CMK (cell line): Measurements from ENCODE around the gene CMTM2.

Experiments used
- DNase-seq: peaks from one replicate; pipeline ENCODE4 v3.0.0-alpha.2; 2010; ENCODE audit warnings: low read depth

The CMTM2 gene, protein sequence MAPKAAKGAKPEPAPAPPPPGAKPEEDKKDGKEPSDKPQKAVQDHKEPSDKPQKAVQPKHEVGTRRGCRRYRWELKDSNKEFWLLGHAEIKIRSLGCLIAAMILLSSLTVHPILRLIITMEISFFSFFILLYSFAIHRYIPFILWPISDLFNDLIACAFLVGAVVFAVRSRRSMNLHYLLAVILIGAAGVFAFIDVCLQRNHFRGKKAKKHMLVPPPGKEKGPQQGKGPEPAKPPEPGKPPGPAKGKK

DNA sequence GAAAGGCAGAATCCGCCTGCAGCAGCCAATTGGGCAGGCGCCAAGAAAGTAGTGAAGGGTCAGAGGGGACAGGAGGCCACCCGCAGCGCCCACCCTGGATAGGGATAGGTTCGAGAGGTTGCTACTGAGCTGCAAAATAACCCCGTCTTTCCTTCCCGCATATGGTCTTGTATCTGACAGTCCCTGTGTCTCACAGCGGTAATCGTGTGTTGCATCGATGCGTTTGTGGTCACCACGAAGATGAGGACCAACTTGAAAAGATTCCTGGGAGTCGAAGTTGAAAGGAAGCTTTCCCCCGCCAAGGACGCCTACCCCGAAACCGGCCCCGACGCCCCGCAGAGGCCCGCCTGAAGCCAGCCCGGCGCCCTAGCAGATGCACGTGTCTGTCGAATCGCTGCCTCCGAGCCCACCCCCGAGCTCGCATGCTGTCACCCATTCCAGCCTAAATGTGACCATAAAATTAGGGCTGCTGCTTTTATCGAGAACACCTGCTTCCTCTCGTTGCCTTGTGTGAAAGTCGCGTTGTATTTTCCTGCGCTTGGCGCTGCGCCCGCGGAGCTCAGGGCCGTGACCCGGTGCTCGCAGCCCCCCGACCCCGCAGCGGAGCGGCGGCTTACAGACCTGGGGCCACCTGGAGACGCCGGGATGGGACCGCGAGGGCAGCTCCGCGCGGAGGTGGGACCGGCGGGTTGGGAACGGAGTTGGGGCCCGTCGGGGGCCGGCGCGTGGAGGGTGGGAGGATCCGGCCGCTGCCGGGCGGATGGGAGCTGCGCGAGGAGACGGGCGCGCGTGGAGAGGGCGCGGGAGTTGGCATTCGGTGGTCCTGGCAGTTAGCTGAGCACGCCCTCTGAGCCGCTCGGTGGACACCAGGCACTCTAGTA lies at the start of gene CMTM2:
CMTM2 (plus strand) TSS at position 813 of the 881 bp plus-strand sequence. CDS start 145 bp downstream, outside the sequence.
- DNase-seq, result no peak

GRCh38 chr16:66529475-66529874 lies 49.8 kb upstream of the CMTM2 start:
- no peak for DNase-seq

GRCh38 chr16:66534376-66534799 lies 44.9 kb upstream of the CMTM2 start:
- DNase-seq, result no peak

- DNase-seq, result no peak
Observed at GRCh38 chr16:66536525-66536924, 42.7 kb upstream of the CMTM2 start.

GRCh38 chr16:66537236-66537635 lies 42.0 kb upstream of the CMTM2 start:
- no peak for DNase-seq

DNA sequence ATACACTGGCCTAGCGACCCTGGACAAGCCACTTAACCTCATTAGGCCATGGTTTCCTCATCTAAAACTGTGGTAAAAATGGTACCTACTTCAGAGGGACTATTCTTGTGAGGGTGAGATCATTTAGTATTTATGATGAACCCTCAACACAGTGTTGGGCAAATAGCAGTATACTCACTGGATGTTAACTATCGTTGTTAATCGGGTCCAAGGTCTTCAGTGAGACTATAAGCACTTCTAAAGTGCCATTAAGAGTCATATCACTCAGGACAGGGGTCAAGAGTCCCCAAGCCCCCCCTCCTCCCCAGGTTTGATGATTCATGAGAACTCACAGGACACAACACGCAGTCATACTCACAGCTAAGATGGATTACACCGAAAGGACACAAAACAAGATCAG lies 40.4 kb upstream of the CMTM2 start:
- DNase-seq, result no peak

DNA sequence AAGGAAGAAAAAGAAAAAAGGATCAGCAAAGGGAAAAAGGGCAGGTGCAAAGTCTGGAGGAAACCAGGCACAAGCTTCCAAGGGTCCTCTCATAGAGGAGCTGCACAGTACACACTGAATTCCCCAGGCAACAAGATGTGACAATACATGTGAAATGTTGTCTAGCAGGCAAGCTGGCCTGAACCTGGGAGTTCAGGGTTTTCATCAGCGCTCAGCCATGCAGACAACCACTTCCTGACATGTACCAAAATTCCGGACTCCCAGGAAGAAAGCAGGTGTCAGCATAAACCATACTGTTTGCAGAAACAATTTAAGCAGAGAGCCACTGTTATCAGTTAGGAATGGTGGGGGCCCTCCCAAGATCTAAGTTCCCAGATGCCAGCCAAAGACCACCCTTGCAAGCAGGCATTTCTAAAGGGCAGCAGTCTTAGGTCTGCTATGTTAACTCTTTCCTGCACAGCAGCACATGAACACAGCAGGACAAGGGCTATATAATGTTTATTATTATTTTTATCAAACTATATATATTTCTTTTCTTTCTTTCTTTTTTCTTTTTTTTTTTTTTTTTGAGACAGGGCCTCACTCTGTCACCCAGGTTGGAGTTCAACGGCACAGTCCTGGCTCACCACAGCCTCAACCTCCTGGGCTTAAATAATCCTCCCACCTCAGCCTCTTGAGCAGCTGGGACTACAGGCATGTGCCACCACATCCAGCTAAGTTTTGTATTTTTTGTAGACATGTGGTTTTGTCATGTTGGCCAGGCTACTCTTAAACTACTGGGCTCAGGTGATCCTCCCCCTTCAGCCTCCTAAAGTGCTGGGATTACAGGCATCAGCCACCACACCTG lies 39.4 kb upstream of the CMTM2 start:
- no peak for DNase-seq

- DNase-seq, result no peak
Observed at GRCh38 chr16:66541388-66542355, 37.6 kb upstream of the CMTM2 start.

GRCh38 chr16:66542396-66542795 lies 36.9 kb upstream of the CMTM2 start:
- no peak for DNase-seq

DNA sequence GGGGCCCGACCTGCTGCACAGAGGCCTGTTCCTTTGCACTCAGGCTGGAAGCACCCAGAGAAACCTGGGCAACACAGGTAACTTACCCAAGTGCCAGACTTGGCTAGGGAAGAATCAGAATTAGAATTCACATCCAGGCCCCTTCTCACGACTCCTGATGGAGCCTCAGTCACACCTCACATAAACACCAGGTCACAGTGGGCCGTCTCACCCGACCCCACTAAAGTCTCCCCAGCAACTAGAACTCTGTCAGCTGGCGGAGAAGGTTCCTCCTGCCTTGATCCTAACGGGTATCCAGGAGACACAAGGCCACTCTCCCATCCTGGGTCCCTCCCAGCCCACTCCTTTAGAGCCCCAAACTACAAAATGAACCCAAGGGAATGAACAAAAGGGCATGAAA lies 35.7 kb upstream of the CMTM2 start:
- no peak for DNase-seq

DNA sequence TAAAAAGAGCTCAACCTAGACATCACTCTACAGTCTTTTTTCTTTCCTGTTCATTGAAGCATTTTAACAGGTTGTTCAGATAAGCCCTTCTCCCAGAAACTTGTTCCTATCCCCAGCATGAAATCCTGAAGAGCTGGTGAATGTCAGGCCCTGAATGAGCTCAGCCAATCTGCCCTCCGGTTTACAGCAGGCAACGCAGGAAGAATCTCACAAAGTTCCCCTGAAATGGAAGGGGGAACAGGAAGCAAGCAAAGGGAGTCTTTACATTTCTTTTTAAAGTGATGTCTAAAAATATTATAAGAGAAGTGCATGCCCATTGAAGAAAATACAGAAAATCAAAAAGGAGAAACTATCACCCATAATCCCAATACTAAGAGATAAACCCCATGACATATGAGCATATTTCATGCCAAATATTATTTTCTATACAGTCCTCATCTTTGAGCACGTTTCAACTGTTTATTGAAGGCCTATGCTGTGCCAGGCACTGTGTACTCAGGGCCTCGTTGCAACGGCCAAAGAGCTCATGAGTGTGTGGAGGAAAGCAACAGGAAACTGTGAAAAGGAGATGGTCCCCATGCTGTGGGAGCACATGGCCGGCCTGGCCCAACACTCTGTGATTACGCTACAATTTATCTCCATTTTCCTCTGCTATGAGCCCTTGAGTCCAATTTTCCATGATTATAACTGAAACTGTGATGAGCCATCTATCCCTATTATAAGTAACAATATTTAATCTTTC lies 35.1 kb upstream of the CMTM2 start:
- DNase-seq, result no peak

GRCh38 chr16:66547101-66547989 lies 31.9 kb upstream of the CMTM2 start:
- no peak for DNase-seq

DNA sequence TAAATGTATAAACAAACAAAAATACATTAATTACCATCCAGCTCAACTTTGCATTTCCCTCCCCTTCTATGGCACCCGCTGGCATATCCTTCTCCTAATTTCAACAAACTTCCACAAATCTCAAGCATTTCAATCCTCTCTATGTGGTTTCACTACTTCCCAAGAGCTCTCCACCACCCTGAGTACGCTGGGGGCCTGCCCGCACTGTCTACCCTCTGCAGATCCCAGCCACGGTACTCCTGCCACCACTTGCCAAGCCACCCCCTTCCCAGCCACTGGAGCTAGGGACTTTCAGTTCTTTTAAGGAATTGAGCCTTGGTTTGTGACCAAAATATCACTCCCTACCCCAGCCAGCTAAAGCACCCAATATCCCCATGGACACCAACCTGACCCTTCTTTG lies 31.2 kb upstream of the CMTM2 start:
- DNase-seq, result no peak

DNA sequence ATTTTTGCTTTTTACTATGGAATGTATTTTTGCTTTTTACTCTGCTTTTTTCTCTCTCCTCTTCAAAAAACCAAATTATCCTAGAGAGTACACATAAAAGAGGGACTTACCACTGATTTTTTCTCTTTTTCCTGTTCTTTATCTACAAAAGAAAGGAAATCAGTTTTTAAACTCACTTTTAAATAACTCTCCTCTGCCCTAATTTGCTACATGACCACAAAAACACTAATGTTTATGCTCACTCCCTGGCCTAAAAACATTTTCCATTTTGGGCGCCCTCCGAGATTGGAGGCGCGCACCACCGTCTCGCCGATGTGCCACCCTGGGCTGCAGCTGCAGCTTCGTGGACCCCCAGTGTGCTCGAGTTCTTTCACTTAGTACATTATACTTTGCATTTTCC lies 30.4 kb upstream of the CMTM2 start:
- DNase-seq, result no peak

DNA sequence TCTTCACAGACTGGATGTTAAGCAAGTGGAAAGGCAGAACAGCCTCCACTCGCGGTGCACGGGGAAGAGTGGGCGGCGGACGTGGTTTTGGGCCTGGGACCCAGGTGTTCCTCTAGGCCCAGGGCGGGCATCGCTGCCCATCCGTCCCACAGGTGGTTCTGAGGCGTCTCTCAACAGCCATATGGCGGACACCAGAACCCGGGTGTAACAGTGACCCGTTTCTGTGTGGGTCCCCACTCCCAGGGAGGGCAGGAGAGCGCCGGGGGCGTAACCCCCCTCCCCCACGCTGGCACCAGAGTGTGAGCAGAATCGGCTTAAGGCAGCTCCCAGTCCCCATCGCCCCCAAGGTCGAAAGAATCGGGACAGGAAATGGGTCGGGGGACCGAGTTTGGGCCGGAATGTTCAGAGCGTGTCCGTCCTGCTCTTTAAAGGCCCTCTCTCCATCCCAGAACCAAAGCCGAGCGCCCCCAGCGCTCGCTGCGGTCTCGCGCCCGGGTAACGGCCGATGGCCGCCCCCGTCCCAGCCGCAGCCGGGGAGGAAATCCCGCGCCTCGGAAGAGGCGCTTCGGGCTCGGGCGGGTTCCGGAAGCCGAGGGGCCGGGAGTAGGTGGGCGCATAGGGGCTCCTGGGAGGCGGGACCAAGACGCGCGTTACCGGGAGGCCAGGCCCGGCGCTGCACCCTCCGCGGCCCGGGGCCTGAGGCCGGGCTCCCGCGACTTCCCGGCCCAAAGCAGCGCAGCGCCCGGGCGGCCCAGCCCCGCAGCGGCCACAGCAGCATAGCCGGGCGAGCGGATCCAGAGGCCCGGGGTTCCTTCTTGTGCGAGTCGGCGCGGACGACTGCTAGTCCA lies 29.8 kb upstream of the CMTM2 start, which contains the start of gene TK2:
TK2 (minus strand) TSS at position 839 of the 848 bp plus-strand sequence; CDS start at position 778, 61 bp downstream.
- no peak for DNase-seq

- DNase-seq, result no peak
Observed at GRCh38 chr16:66551348-66551759, 27.9 kb upstream of the CMTM2 start.

GRCh38 chr16:66551788-66552285 lies 27.4 kb upstream of the CMTM2 start:
- DNase-seq, result no peak
